H1 (cell line): ENCODE measurements around the gene MAP3K6. TPM values are rescaled to one million over a fixed set of nuclear protein-coding genes. Genes with fewer than 3 reads are reported as not detected.

ENCODE experiments used
- polyA plus RNA-seq, 7 experiments: library from polyadenylated mRNA; depleted of rRNA in 3 of 7; stranded (reverse) in 5 of 7; unstranded in 2 of 7; fragments of >200 nt in 5 of 7; fragments of 200-250 nt in 2 of 7; gene quantifications; 1 replicate in 5 of 7; 2 replicates in 1 of 7; 4 replicates in 1 of 7; pipeline versions ENCODE4 v1.2.1 to v1.2.3, GENCODE V29; 2011 to 2013; ENCODE audit warnings: missing spikeins in 2 of 7, mixed read lengths in 2 of 7
- small RNA-seq: library from polyadenylated mRNA; stranded (forward); fragments of <200 nt; extraction: miRNeasy Mini kit (QIAGEN cat#:217004); gene quantifications from one replicate; pipeline ENCODE3, GENCODE V24; 2013; ENCODE audit not compliant: insufficient read depth
- total RNA-seq: library from RNA; stranded (reverse); fragmentation: NEBNext Ultra II Directional; extraction: Animal tissue kit (Norgen Biotek cat#: 25700); gene quantifications from 2 replicates; pipeline ENCODE4 v1.2.1, GENCODE V29; 2021

MAP3K6 gene
- total and polyA plus RNA-seq, 2 of the 8 experiments (the other 6 are each of a cell fraction or from before 2014, with no cell fraction given) = 7.4 to 7.6 TPM

Small RNAs within 50 kb of the gene (small RNA-seq; reads per million reads assigned to genes)
- gene RNU6-48P = not detected

Other genes with a start within 250 kb of the MAP3K6 start
- 25.1 and 25.5 TPM in 2 replicates for gene SLC9A1, start 211.8 kb downstream of the MAP3K6 start, total RNA-seq
- 11.3 and 17.3 TPM in 2 replicates for gene SLC9A1, start 211.8 kb downstream of the MAP3K6 start, polyA plus RNA-seq (2011; rRNA removed)
- 17.5 and 18.7 TPM in 2 replicates for gene WDTC1, start 132.3 kb downstream of the MAP3K6 start, total RNA-seq
- gene WDTC1, start 132.3 kb downstream of the MAP3K6 start, polyA plus RNA-seq (2011; rRNA removed) = 7.5 and 11.7 TPM in 2 replicates
- 25.1 and 27.0 TPM in 2 replicates for gene TMEM222, start 44.8 kb downstream of the MAP3K6 start, total RNA-seq
- gene TMEM222, start 44.8 kb downstream of the MAP3K6 start, polyA plus RNA-seq (2011; rRNA removed) = 51.8 and 66.9 TPM in 2 replicates
- 6.4 and 8.8 TPM in 2 replicates for gene SYTL1, start 24.9 kb downstream of the MAP3K6 start, total RNA-seq
- 19.5 and 33.8 TPM in 2 replicates for gene SYTL1, start 24.9 kb downstream of the MAP3K6 start, polyA plus RNA-seq (2011; rRNA removed)
- gene FCN3, start 7.9 kb upstream of the MAP3K6 start, total RNA-seq = 0.30 TPM in 1 of 2 replicates, not detected in the other
- 0.35 and 0.57 TPM in 2 replicates for gene FCN3, start 7.9 kb upstream of the MAP3K6 start, polyA plus RNA-seq (2011; rRNA removed)
- gene CD164L2, start 16.4 kb upstream of the MAP3K6 start, total RNA-seq = 3.3 and 3.8 TPM in 2 replicates
- gene CD164L2, start 16.4 kb upstream of the MAP3K6 start, polyA plus RNA-seq (2011; rRNA removed) = 3.3 and 5.5 TPM in 2 replicates
- 9.4 and 9.9 TPM in 2 replicates for gene GPR3, start 25.7 kb upstream of the MAP3K6 start, total RNA-seq
- gene GPR3, start 25.7 kb upstream of the MAP3K6 start, polyA plus RNA-seq (2011; rRNA removed) = 26.5 and 34.9 TPM in 2 replicates
- gene WASF2, start 123.2 kb upstream of the MAP3K6 start, total RNA-seq = 78.9 and 86.6 TPM in 2 replicates
- gene WASF2, start 123.2 kb upstream of the MAP3K6 start, polyA plus RNA-seq (2011; rRNA removed) = 32.1 and 44.3 TPM in 2 replicates
- 35.1 and 39.4 TPM in 2 replicates for gene AHDC1, start 237.2 kb upstream of the MAP3K6 start, total RNA-seq
- 4.4 and 8.6 TPM in 2 replicates for gene AHDC1, start 237.2 kb upstream of the MAP3K6 start, polyA plus RNA-seq (2011; rRNA removed)